ENCODE data around the gene CDK5.
A peak's percentile ranks its signal among the peaks of the same experiment; 100 is the strongest.

The CDK5 gene

GRCh38 chr7:151081170-151082101 lies 23.7 kb upstream of the CDK5 start:
- peaks cover 7% of the 10 kb centered on the region for H3K27me3 Mint-ChIP-seq (ENCODE audit: low read depth)
- H3K4me1 Mint-ChIP-seq (ENCODE audit: low read depth) = peaks cover 35% of the 10 kb centered on the region
- no peaks in the 10 kb centered on the region for H3K9me3 Mint-ChIP-seq
- peak overlapping the region; percentile 52 for H3K27ac Mint-ChIP-seq
- peak overlapping the region; percentile 93 for H3K4me3 Mint-ChIP-seq
- DNase-seq (ENCODE audit: low spot score) = no peak
- peaks cover 10% of the 10 kb centered on the region for H3K36me3 Mint-ChIP-seq (ENCODE audit: low read depth)

- H3K27ac Mint-ChIP-seq = peak within 1 kb of the TSS; percentile 73
- peaks cover 32% of the 10 kb centered on the region for H3K4me1 Mint-ChIP-seq (ENCODE audit: low read depth)
- H3K4me3 Mint-ChIP-seq = peak within 1 kb of the TSS; percentile 93
- peaks cover 11% of the 10 kb centered on the region for H3K36me3 Mint-ChIP-seq (ENCODE audit: low read depth)
- H3K27me3 Mint-ChIP-seq (ENCODE audit: low read depth) = peaks cover 7% of the 10 kb centered on the region
- DNase-seq (ENCODE audit: low spot score) = peak; percentile 90
- no peaks in the 10 kb centered on the region for H3K9me3 Mint-ChIP-seq
These were observed 22.9 kb upstream of the CDK5 start, which contains the start of gene FASTK for GRCh38 chr7:151080522-151081169. Gene FASTK (minus strand): TSS chr7:151080809. CDS start chr7:151080766, 43 bp downstream.

GRCh38 chr7:151080067-151080521 lies 22.4 kb upstream of the CDK5 start:
- H3K27me3 Mint-ChIP-seq (ENCODE audit: low read depth) = peaks cover 4% of the 10 kb centered on the region
- H3K4me3 Mint-ChIP-seq = peak overlapping the region; percentile 86
- H3K9me3 Mint-ChIP-seq = no peaks in the 10 kb centered on the region
- peaks cover 27% of the 10 kb centered on the region for H3K4me1 Mint-ChIP-seq (ENCODE audit: low read depth)
- H3K36me3 Mint-ChIP-seq (ENCODE audit: low read depth) = peaks cover 15% of the 10 kb centered on the region
- DNase-seq (ENCODE audit: low spot score) = no peak
- peak overlapping the region; percentile 73 for H3K27ac Mint-ChIP-seq

- peak overlapping the region; percentile 72 for H3K27ac Mint-ChIP-seq
- H3K9me3 Mint-ChIP-seq = no peaks in the 10 kb centered on the region
- H3K4me3 Mint-ChIP-seq = peak overlapping the region; percentile 86
- peaks cover 15% of the 10 kb centered on the region for H3K36me3 Mint-ChIP-seq (ENCODE audit: low read depth)
- peaks cover 22% of the 10 kb centered on the region for H3K4me1 Mint-ChIP-seq (ENCODE audit: low read depth)
- no peak for DNase-seq (ENCODE audit: low spot score)
- H3K27me3 Mint-ChIP-seq (ENCODE audit: low read depth) = no peaks in the 10 kb centered on the region
These were observed 21.7 kb upstream of the CDK5 start for GRCh38 chr7:151079199-151079910.

GRCh38 chr7:151078233-151079040 lies 20.7 kb upstream of the CDK5 start:
- DNase-seq (ENCODE audit: low spot score) = no peak
- peak overlapping the region; percentile 86 for H3K4me3 Mint-ChIP-seq
- peaks cover 15% of the 10 kb centered on the region for H3K36me3 Mint-ChIP-seq (ENCODE audit: low read depth)
- H3K4me1 Mint-ChIP-seq (ENCODE audit: low read depth) = peaks cover 17% of the 10 kb centered on the region
- no peaks in the 10 kb centered on the region for H3K27me3 Mint-ChIP-seq (ENCODE audit: low read depth)
- H3K27ac Mint-ChIP-seq = peak overlapping the region; percentile 17
- no peaks in the 10 kb centered on the region for H3K9me3 Mint-ChIP-seq

GRCh38 chr7:151077705-151078232 lies 20.1 kb upstream of the CDK5 start:
- Mint-ChIP-seq H3K9me3 (no peaks in the 10 kb centered on the region), H3K4me1 (ENCODE audit: low read depth) (peaks cover 16% of the 10 kb centered on the region), H3K36me3 (ENCODE audit: low read depth) (peaks cover 15% of the 10 kb centered on the region), H3K27ac (peak overlapping the region; percentile 17), H3K27me3 (ENCODE audit: low read depth) (no peaks in the 10 kb centered on the region), H3K4me3 (peak overlapping the region; percentile 86)
- DNase-seq (ENCODE audit: low spot score) = no peak

GRCh38 chr7:151076863-151077704 lies 19.4 kb upstream of the CDK5 start:
- Mint-ChIP-seq H3K27ac (no peak overlapping the region), H3K27me3 (ENCODE audit: low read depth) (no peaks in the 10 kb centered on the region), H3K36me3 (ENCODE audit: low read depth) (peaks cover 17% of the 10 kb centered on the region), H3K4me3 (no peak overlapping the region), H3K9me3 (no peaks in the 10 kb centered on the region), H3K4me1 (ENCODE audit: low read depth) (peaks cover 14% of the 10 kb centered on the region)
- no peak for DNase-seq (ENCODE audit: low spot score)

GRCh38 chr7:151075978-151076426 lies 18.3 kb upstream of the CDK5 start:
- Mint-ChIP-seq H3K4me1 (ENCODE audit: low read depth) (peaks cover 12% of the 10 kb centered on the region), H3K9me3 (no peaks in the 10 kb centered on the region), H3K27ac (no peak overlapping the region), H3K4me3 (no peak overlapping the region), H3K27me3 (ENCODE audit: low read depth) (no peaks in the 10 kb centered on the region), H3K36me3 (ENCODE audit: low read depth) (peaks cover 20% of the 10 kb centered on the region)
- no peak for DNase-seq (ENCODE audit: low spot score)

- H3K4me1 Mint-ChIP-seq (ENCODE audit: low read depth) = peaks cover 12% of the 10 kb centered on the region
- H3K27ac Mint-ChIP-seq = no peak overlapping the region
- no peak for DNase-seq (ENCODE audit: low spot score)
- no peaks in the 10 kb centered on the region for H3K9me3 Mint-ChIP-seq
- H3K36me3 Mint-ChIP-seq (ENCODE audit: low read depth) = peaks cover 21% of the 10 kb centered on the region
- H3K4me3 Mint-ChIP-seq = no peak overlapping the region
- H3K27me3 Mint-ChIP-seq (ENCODE audit: low read depth) = no peaks in the 10 kb centered on the region
These were observed 17.9 kb upstream of the CDK5 start for GRCh38 chr7:151075662-151075971.

GRCh38 chr7:151074817-151075661 lies 17.3 kb upstream of the CDK5 start:
- no peaks in the 10 kb centered on the region for H3K27me3 Mint-ChIP-seq (ENCODE audit: low read depth)
- H3K9me3 Mint-ChIP-seq = no peaks in the 10 kb centered on the region
- no peak overlapping the region for H3K27ac Mint-ChIP-seq
- H3K4me1 Mint-ChIP-seq (ENCODE audit: low read depth) = peaks cover 12% of the 10 kb centered on the region
- DNase-seq (ENCODE audit: low spot score) = no peak
- H3K4me3 Mint-ChIP-seq = no peak overlapping the region
- peaks cover 22% of the 10 kb centered on the region for H3K36me3 Mint-ChIP-seq (ENCODE audit: low read depth)

GRCh38 chr7:151073990-151074389 lies 16.3 kb upstream of the CDK5 start:
- peaks cover 6% of the 10 kb centered on the region for H3K4me1 Mint-ChIP-seq (ENCODE audit: low read depth)
- H3K27ac Mint-ChIP-seq = no peak overlapping the region
- H3K36me3 Mint-ChIP-seq (ENCODE audit: low read depth) = peaks cover 22% of the 10 kb centered on the region
- H3K27me3 Mint-ChIP-seq (ENCODE audit: low read depth) = no peaks in the 10 kb centered on the region
- no peak overlapping the region for H3K4me3 Mint-ChIP-seq
- H3K9me3 Mint-ChIP-seq = no peaks in the 10 kb centered on the region
- DNase-seq (ENCODE audit: low spot score) = no peak
